Aorta (tissue), 5 donors: ENCODE results near the gene SPRED2. TPM values are rescaled to one million over a fixed set of nuclear protein-coding genes. Genes with fewer than 3 reads are reported as not detected.

Experiments used
- ATAC-seq: fragments of 200-7000 bp; cut with Tn5 transposase; one replicate; pipeline ENCODE4 v1.9.1; 2022; ENCODE audit warnings: moderate library complexity; ENCODE audit not compliant: low FRiP score
- DNase-seq, 2 donors: peaks; one replicate each; pipeline ENCODE4 v3.0.0-alpha.2; 2020
- H3K27ac ChIP-seq, 2 donors: one replicate each; pipeline ENCODE4 v1.5.1; 2013; ENCODE audit warnings: low read length in 2 of 2, mild to moderate bottlenecking in 2 of 2, moderate library complexity in 2 of 2, control low read depth in 1 of 2, inconsistent platforms in 1 of 2, low read depth in 1 of 2
- H3K27me3 ChIP-seq, 2 donors: one replicate each; pipeline ENCODE4 v1.6.1; 2013; ENCODE audit warnings: control low read depth in 1 of 2, low read length in 1 of 2, mild to moderate bottlenecking in 1 of 2, moderate library complexity in 1 of 2; ENCODE audit not compliant: insufficient read depth in 2 of 2, control insufficient read depth in 1 of 2
- H3K36me3 ChIP-seq, 2 donors: one replicate each; pipeline ENCODE4 v1.6.1; 2013; ENCODE audit warnings: control low read depth in 1 of 2, low read length in 1 of 2, mild to moderate bottlenecking in 1 of 2; ENCODE audit not compliant: insufficient read depth in 2 of 2, control insufficient read depth in 1 of 2
- H3K4me1 ChIP-seq, 2 donors: one replicate each; pipeline ENCODE4 v1.6.1; 2013; ENCODE audit warnings: low read length in 2 of 2, control low read depth in 1 of 2, mild to moderate bottlenecking in 1 of 2, moderate library complexity in 1 of 2; ENCODE audit not compliant: insufficient read depth in 2 of 2, control insufficient read depth in 1 of 2
- H3K4me3 ChIP-seq, 2 donors: one replicate each; pipeline ENCODE4 v1.5.1; 2013; ENCODE audit warnings: low read length in 2 of 2, control low read depth in 1 of 2, mild to moderate bottlenecking in 1 of 2
- H3K9me3 ChIP-seq: one replicate; pipeline ENCODE4 v1.6.1; 2013; ENCODE audit warnings: mild to moderate bottlenecking, low read length; ENCODE audit not compliant: control insufficient read depth
- WGBS, 2 donors: extraction: QIAGEN DNeasy Blood & Tissue Kit; methylation state at CpG; one replicate each; pipeline ENCODE4 v1.1.7; 2013; 5-methylcytosine and 5-hydroxymethylcytosine counted together
- intact Hi-C, 2 donors: fragments of 100-400 bp; cut with DNase I; formaldehyde crosslinking; loops; one replicate each; pipeline versions ENCODE4 v1.14.2 to v1.15.0; 2022
- polyA plus RNA-seq, 2 donors: library from polyadenylated mRNA; stranded (reverse); fragments of 200-250 nt; gene quantifications; one replicate each; pipeline ENCODE4 v1.2.3, GENCODE V29; 2013
- total RNA-seq, 2 donors: library from RNA; stranded (reverse); fragmentation: NEBNext Ultra II Directional; extraction: Animal tissue kit (Norgen Biotek cat#: 25700); gene quantifications; one replicate each; pipeline ENCODE4 v1.2.1, GENCODE V29; 2021
- donor health status: healthy with polysubstance abuse.
- donor health status: Bipolar disorder and iron deficiency.
- donor health status: DM: no; HTN: no; CAD: no.
- donor health status: DM: no; HTN: no; CAD: no.
- donor health status: DM: yes; HTN: yes; CAD: no.

Gene SPRED2
- total and polyA plus RNA-seq, 4 donors, result 9.9 to 38.3 (median 28.1) TPM

GRCh38 chr2:65452150-65452895, 19.9 kb upstream of the SPRED2 start:
- Histone ChIP-seq H3K4me3 (no peak overlapping the region), H3K9me3 (no peaks in the 10 kb centered on the region), H3K4me1 (no peaks in the 10 kb centered on the region), H3K27me3 (no peaks in the 10 kb centered on the region), H3K27ac (no peak overlapping the region), H3K36me3 (no peaks in the 10 kb centered on the region)
- intact Hi-C loops, result no loop called here
- ATAC-seq (no peak), DNase-seq (no peak)
- WGBS, 2 donors, result 74% methylated on average over 5 of the region's 5 CpGs

GRCh38 chr2:65450810-65451209, 18.4 kb upstream of the SPRED2 start:
- 67 to 69% methylated on average over 1 of the region's 1 CpG for WGBS, 2 donors
- no peak overlapping the region for H3K27ac ChIP-seq
- no peak overlapping the region for H3K4me3 ChIP-seq
- no peaks in the 10 kb centered on the region for H3K9me3 ChIP-seq
- no peak for DNase-seq
- no peaks in the 10 kb centered on the region for H3K4me1 ChIP-seq
- H3K27me3 ChIP-seq, result no peaks in the 10 kb centered on the region
- intact Hi-C loops, result no loop called here
- no peaks in the 10 kb centered on the region for H3K36me3 ChIP-seq
- no peak for ATAC-seq

- intact Hi-C loops, result no loop called here
- no peaks in the 10 kb centered on the region for H3K27me3 ChIP-seq
- no peaks in the 10 kb centered on the region for H3K9me3 ChIP-seq
- no peak overlapping the region for H3K4me3 ChIP-seq
- DNase-seq, result no peak
- H3K36me3 ChIP-seq, result no peaks in the 10 kb centered on the region
- 87 to 93% methylated on average over 3 of the region's 3 CpGs for WGBS, 2 donors
- no peaks in the 10 kb centered on the region for H3K4me1 ChIP-seq
- H3K27ac ChIP-seq, result no peak overlapping the region
- no peak for ATAC-seq
Measured at GRCh38 chr2:65450393-65450792, 18.0 kb upstream of the SPRED2 start.

GRCh38 chr2:65443509-65444186, 11.2 kb upstream of the SPRED2 start:
- Histone ChIP-seq H3K4me3 (no peak overlapping the region), H3K27me3 (no peaks in the 10 kb centered on the region), H3K4me1 (no peaks in the 10 kb centered on the region), H3K27ac (no peak overlapping the region), H3K9me3 (no peaks in the 10 kb centered on the region), H3K36me3 (no peaks in the 10 kb centered on the region)
- DNase-seq, result no peak
- WGBS, 2 donors, result 92% methylated on average over 5 of the region's 5 CpGs
- intact Hi-C loops, result no loop called here
- no peak for ATAC-seq

GRCh38 chr2:65442420-65443020, 10.1 kb upstream of the SPRED2 start:
- Histone ChIP-seq H3K27ac (no peak overlapping the region), H3K36me3 (no peaks in the 10 kb centered on the region), H3K9me3 (no peaks in the 10 kb centered on the region), H3K27me3 (no peaks in the 10 kb centered on the region), H3K4me3 (no peak overlapping the region), H3K4me1 (no peaks in the 10 kb centered on the region)
- DNase-seq (no peak), ATAC-seq (no peak)
- intact Hi-C loops, result no loop called here
- WGBS, 2 donors, result 94 to 95% methylated on average over 5 of the region's 5 CpGs

- Histone ChIP-seq H3K27me3 (no peaks in the 10 kb centered on the region), H3K36me3 (no peaks in the 10 kb centered on the region), H3K4me1 (no peaks in the 10 kb centered on the region), H3K27ac (no peak overlapping the region), H3K4me3 (no peak overlapping the region), H3K9me3 (no peaks in the 10 kb centered on the region)
- no peak for ATAC-seq
- DNase-seq, result no peak
- intact Hi-C loops, result loop anchor here in 1 of 2 donors (5.0 to 10.0 kb wide), 4 partner anchors 121 to 386 kb away; no protein-coding TSS in a partner anchor
- WGBS, 2 donors, result 97 to 98% methylated on average over 2 of the region's 2 CpGs
Measured at GRCh38 chr2:65438137-65438899, 5.9 kb upstream of the SPRED2 start.

GRCh38 chr2:65437392-65438135, 5.2 kb upstream of the SPRED2 start:
- DNase-seq (no peak), ATAC-seq (no peak)
- WGBS, 2 donors, result 94 to 97% methylated on average over 9 of the region's 9 CpGs
- H3K27me3 ChIP-seq, result no peaks in the 10 kb centered on the region
- H3K27ac ChIP-seq, result peak overlapping the region in 1 of 2 donors; percentile 46
- intact Hi-C loops, result loop anchor here (2.0 to 10.0 kb wide), 6 partner anchors 120 to 385 kb away; no protein-coding TSS in a partner anchor
- no peaks in the 10 kb centered on the region for H3K36me3 ChIP-seq
- no peaks in the 10 kb centered on the region for H3K9me3 ChIP-seq
- H3K4me3 ChIP-seq, result no peak overlapping the region
- no peaks in the 10 kb centered on the region for H3K4me1 ChIP-seq

- WGBS, 2 donors, result 2 to 4% methylated on average over 12 of the region's 12 CpGs
- Histone ChIP-seq H3K27me3 (no peaks in the 10 kb centered on the region), H3K4me3 (peak overlapping the region; percentile 33 to 45), H3K4me1 (no peaks in the 10 kb centered on the region), H3K9me3 (no peaks in the 10 kb centered on the region), H3K27ac (peak overlapping the region; percentile 53 to 81), H3K36me3 (no peaks in the 10 kb centered on the region)
- intact Hi-C loops, result loop anchor here (2.0 to 10.0 kb wide), 6 partner anchors 120 to 385 kb away; no protein-coding TSS in a partner anchor
- DNase-seq, result no peak
- no peak for ATAC-seq
Measured at GRCh38 chr2:65436824-65437221, 4.4 kb upstream of the SPRED2 start.
